ENCODE data around the gene EIF4G3.

The EIF4G3 gene

DNA sequence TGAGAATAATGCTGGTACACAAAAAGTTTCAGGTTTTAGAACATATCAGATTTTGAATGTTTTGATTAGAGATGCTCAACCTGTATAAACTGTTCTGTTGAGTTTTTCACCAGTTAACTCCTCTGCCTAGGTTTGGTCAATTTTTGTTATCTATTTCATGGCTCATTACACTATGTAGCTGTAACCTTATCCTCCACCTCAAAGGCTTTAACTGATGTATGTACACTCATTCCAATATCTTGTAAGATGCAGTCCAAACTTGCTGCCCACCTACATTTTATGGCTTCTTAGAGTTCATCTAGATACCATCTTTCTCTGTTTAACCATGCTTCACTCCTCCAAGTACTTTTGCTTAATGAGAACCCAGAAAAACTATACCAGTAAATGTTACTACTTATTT lies 107.8 kb downstream of the EIF4G3 start:
- no peak overlapping the region for H3K27ac ChIP-seq
- H3K4me1 ChIP-seq (ENCODE audit: low read depth, poor library complexity, severe bottlenecking) = no peaks in the 10 kb centered on the region
- TF ChIP-seq, protein P1, sequence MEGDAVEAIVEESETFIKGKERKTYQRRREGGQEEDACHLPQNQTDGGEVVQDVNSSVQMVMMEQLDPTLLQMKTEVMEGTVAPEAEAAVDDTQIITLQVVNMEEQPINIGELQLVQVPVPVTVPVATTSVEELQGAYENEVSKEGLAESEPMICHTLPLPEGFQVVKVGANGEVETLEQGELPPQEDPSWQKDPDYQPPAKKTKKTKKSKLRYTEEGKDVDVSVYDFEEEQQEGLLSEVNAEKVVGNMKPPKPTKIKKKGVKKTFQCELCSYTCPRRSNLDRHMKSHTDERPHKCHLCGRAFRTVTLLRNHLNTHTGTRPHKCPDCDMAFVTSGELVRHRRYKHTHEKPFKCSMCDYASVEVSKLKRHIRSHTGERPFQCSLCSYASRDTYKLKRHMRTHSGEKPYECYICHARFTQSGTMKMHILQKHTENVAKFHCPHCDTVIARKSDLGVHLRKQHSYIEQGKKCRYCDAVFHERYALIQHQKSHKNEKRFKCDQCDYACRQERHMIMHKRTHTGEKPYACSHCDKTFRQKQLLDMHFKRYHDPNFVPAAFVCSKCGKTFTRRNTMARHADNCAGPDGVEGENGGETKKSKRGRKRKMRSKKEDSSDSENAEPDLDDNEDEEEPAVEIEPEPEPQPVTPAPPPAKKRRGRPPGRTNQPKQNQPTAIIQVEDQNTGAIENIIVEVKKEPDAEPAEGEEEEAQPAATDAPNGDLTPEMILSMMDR (conservative IDR thresholded peaks at IDR 0.05; ENCODE audit: low read depth, low read length) = no peak
- H2AFZ ChIP-seq (ENCODE audit: low read depth) = no peak overlapping the region
- H3K4me3 ChIP-seq (IDR thresholded peaks at IDR 0.05; ENCODE audit: insufficient read depth, low read depth, low read length) = no peak overlapping the region
- H3K4me2 ChIP-seq = no peak overlapping the region
- no peaks in the 10 kb centered on the region for H3K79me2 ChIP-seq (ENCODE audit: insufficient read depth, low read depth)
- no peak overlapping the region for H3K9ac ChIP-seq
- no peaks in the 10 kb centered on the region for H3K36me3 ChIP-seq (ENCODE audit: insufficient read depth)
- no peaks in the 10 kb centered on the region for H3K27me3 ChIP-seq (ENCODE audit: insufficient read depth, low read depth)
- H4K20me1 ChIP-seq (ENCODE audit: insufficient read depth) = no peaks in the 10 kb centered on the region

DNA sequence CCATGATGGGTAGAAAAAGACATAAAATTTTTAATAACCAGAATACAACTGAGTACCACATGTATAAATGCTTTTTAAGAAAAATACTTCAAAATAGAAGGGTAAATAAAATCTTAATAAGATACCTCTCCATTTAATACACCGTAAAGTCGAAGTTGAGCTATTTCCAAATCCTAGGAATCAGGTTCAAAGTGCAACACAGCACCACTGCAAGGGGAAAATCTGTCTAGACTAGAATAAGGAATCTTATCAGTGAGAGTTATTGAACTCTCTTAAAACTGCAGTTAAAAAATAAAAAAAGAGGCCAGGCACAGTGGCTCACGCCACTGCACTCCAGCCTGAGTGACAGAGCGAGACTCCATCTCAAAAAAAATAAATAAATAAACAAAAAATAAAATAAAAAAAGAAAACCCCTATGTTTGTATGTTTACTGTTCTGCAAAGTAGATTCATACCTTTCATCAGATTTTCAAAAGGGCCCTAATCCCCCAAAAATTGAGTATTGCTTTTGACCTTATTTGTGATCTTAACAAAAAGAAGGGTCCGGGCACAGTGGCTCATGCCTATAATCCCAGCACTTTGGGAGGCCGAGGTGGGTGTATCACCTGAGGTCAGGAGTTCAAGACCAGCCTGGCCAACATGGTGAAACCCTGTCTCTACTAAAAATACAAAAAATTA lies 109.0 kb downstream of the EIF4G3 start:
- Histone ChIP-seq H2AFZ (ENCODE audit: low read depth) (no peak overlapping the region), H3K79me2 (ENCODE audit: insufficient read depth, low read depth) (no peaks in the 10 kb centered on the region), H3K9ac (no peak overlapping the region), H3K27ac (no peak overlapping the region), H3K4me2 (no peak overlapping the region), H3K27me3 (ENCODE audit: insufficient read depth, low read depth) (no peaks in the 10 kb centered on the region), H3K4me1 (ENCODE audit: low read depth, poor library complexity, severe bottlenecking) (no peaks in the 10 kb centered on the region), H3K36me3 (ENCODE audit: insufficient read depth) (no peaks in the 10 kb centered on the region), H4K20me1 (ENCODE audit: insufficient read depth) (no peaks in the 10 kb centered on the region), H3K4me3 (IDR thresholded peaks at IDR 0.05; ENCODE audit: insufficient read depth, low read depth, low read length) (no peak overlapping the region)
- TF ChIP-seq, protein P1 (conservative IDR thresholded peaks at IDR 0.05; ENCODE audit: low read depth, low read length) = no peak

DNA sequence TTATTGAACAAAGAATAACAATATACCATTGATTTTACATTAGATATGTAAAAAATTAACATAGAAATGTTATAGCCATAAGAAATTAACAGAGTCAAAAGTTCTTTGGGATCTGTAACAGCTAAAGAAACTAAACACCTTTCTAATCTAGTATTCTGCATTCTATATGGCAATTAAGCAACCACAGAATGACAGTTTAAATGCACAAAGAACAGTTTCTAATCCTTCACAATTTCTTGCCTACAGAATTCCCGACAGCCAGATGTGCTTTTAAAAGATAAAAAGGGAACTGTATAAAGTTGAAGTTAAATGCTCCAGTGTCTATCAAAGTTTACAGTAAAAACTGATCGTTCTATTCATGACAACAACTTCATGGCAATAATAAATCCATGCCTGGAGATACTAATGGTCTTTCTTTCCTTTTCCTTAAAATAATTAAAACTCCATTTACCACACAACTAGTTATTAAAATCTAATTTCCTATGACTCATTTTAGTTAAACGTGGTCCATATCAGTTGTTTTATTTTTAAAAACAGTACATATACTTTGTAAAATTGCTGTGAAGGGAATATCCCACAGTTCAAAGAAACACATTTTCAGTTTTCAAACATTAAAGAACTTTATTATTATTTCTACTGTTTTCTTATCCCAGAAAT lies 110.2 kb downstream of the EIF4G3 start:
- H3K4me1 ChIP-seq (ENCODE audit: low read depth, poor library complexity, severe bottlenecking) = no peaks in the 10 kb centered on the region
- H3K79me2 ChIP-seq (ENCODE audit: insufficient read depth, low read depth) = no peaks in the 10 kb centered on the region
- H4K20me1 ChIP-seq (ENCODE audit: insufficient read depth) = no peaks in the 10 kb centered on the region
- H3K4me3 ChIP-seq (IDR thresholded peaks at IDR 0.05; ENCODE audit: insufficient read depth, low read depth, low read length) = no peak overlapping the region
- no peak overlapping the region for H3K4me2 ChIP-seq
- H3K27me3 ChIP-seq (ENCODE audit: insufficient read depth, low read depth) = no peaks in the 10 kb centered on the region
- TF ChIP-seq, protein P1 (conservative IDR thresholded peaks at IDR 0.05; ENCODE audit: low read depth, low read length) = no peak
- no peaks in the 10 kb centered on the region for H3K36me3 ChIP-seq (ENCODE audit: insufficient read depth)
- H3K27ac ChIP-seq = no peak overlapping the region
- H2AFZ ChIP-seq (ENCODE audit: low read depth) = no peak overlapping the region
- no peak overlapping the region for H3K9ac ChIP-seq

DNA sequence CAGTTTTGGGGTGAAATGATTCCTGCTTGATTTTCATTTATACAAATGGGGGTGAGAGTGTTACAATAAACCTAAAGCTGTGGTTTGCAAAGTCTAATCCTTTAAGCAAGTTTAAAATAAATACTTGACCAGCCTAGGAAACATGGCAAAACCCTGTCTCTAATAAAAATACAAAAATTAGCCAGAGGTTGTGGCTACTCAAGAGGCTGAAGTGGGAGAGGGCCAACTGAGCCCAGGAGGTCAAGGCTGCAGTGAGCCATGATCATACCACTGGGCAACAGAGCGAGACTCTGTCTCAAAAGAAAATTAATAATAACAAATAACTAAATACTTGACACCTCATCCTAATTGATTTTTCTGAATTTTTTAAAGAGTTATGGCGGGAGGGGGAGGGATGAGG lies 110.8 kb downstream of the EIF4G3 start:
- TF ChIP-seq, protein P1 (conservative IDR thresholded peaks at IDR 0.05; ENCODE audit: low read depth, low read length) = no peak
- Histone ChIP-seq H3K9ac (no peak overlapping the region), H3K4me3 (IDR thresholded peaks at IDR 0.05; ENCODE audit: insufficient read depth, low read depth, low read length) (no peak overlapping the region), H3K27me3 (ENCODE audit: insufficient read depth, low read depth) (no peaks in the 10 kb centered on the region), H3K36me3 (ENCODE audit: insufficient read depth) (no peaks in the 10 kb centered on the region), H3K27ac (no peak overlapping the region), H4K20me1 (ENCODE audit: insufficient read depth) (no peaks in the 10 kb centered on the region), H3K79me2 (ENCODE audit: insufficient read depth, low read depth) (no peaks in the 10 kb centered on the region), H3K4me2 (no peak overlapping the region), H2AFZ (ENCODE audit: low read depth) (no peak overlapping the region), H3K4me1 (ENCODE audit: low read depth, poor library complexity, severe bottlenecking) (no peaks in the 10 kb centered on the region)
